ENCODE data around the gene BRSK1.

Gene BRSK1

GRCh38 chr19:55312621-55313512 is 29.1 kb downstream of the BRSK1 start:
- in situ Hi-C loops (cut with HindIII; ENCODE audit: low sequenced_read_pairs), result no loop called here
- DNase-seq (ENCODE audit: low read depth), result no peak
- H3K4me3 ChIP-seq (ENCODE audit: low read depth, low read length), result no peak overlapping the region
- no peak for TF ChIP-seq CTCF (IDR thresholded peaks at IDR 0.05; ENCODE audit: low read depth, low read length, missing control alignments)

- TF ChIP-seq CTCF (IDR thresholded peaks at IDR 0.05; ENCODE audit: low read depth, low read length, missing control alignments), result no peak
- H3K4me3 ChIP-seq (ENCODE audit: low read depth, low read length), result no peak overlapping the region
- DNase-seq (ENCODE audit: low read depth), result no peak
- in situ Hi-C loops (cut with HindIII; ENCODE audit: low sequenced_read_pairs), result no loop called here
Observed at GRCh38 chr19:55314396-55314795, 30.6 kb downstream of the BRSK1 start.

- DNase-seq (ENCODE audit: low read depth), result no peak
- in situ Hi-C loops (cut with HindIII; ENCODE audit: low sequenced_read_pairs), result no loop called here
- H3K4me3 ChIP-seq (ENCODE audit: low read depth, low read length), result no peak overlapping the region
- TF ChIP-seq CTCF (IDR thresholded peaks at IDR 0.05; ENCODE audit: low read depth, low read length, missing control alignments), result no peak
Observed at GRCh38 chr19:55315956-55316525, 32.2 kb downstream of the BRSK1 start.

- in situ Hi-C loops (cut with HindIII; ENCODE audit: low sequenced_read_pairs), result no loop called here
- DNase-seq (ENCODE audit: low read depth), result no peak
Observed at GRCh38 chr19:55316646-55317045, 32.8 kb downstream of the BRSK1 start.

GRCh38 chr19:55319785-55320184 is 36.0 kb downstream of the BRSK1 start:
- DNase-seq (ENCODE audit: low read depth), result no peak
- TF ChIP-seq CTCF (IDR thresholded peaks at IDR 0.05; ENCODE audit: low read depth, low read length, missing control alignments), result no peak
- in situ Hi-C loops (cut with HindIII; ENCODE audit: low sequenced_read_pairs), result no loop called here
- H3K4me3 ChIP-seq (ENCODE audit: low read depth, low read length), result peak overlapping the region; percentile 14

More at GRCh38 chr19:55316646-55317045, 32.8 kb downstream of the BRSK1 start:
- H3K4me3 ChIP-seq (ENCODE audit: low read depth, low read length), result no peak overlapping the region
- TF ChIP-seq CTCF (IDR thresholded peaks at IDR 0.05; ENCODE audit: low read depth, low read length, missing control alignments), result no peak

- in situ Hi-C loops (cut with HindIII; ENCODE audit: low sequenced_read_pairs), result no loop called here
- DNase-seq (ENCODE audit: low read depth), result no peak
- no peak overlapping the region for H3K4me3 ChIP-seq (ENCODE audit: low read depth, low read length)
- TF ChIP-seq CTCF (IDR thresholded peaks at IDR 0.05; ENCODE audit: low read depth, low read length, missing control alignments), result no peak
Observed at GRCh38 chr19:55320844-55321419, 37.1 kb downstream of the BRSK1 start.

All from astrocyte of the cerebellum (primary cell).